ENCODE measurements around the gene ZNF397.

DNA sequence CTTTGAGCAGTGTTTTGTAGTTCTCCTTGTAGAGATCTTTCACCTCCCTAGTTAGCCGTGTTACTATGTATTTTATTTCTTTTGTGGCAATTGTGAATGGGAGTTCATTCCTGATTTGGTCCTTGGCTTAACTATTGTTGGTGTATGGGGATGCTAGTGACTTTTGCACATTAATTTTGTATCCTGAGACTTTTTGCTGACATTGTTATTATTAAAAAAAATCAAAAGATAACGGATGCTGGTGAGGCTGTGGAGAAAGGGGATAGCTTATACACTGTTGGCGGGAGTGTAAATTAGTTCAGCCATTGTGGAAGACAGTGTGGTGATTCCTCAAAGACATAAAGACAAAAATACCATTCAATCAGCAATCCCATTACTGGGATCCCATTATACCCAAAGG, 17.0 kb upstream of the ZNF397 start:
- TF ChIP-seq EZH2 (IDR thresholded peaks at IDR 0.05; ENCODE audit: borderline replicate concordance, insufficient read depth, low read depth, low read length, poor library complexity, severe bottlenecking), result no peak
- TF ChIP-seq, protein P1, sequence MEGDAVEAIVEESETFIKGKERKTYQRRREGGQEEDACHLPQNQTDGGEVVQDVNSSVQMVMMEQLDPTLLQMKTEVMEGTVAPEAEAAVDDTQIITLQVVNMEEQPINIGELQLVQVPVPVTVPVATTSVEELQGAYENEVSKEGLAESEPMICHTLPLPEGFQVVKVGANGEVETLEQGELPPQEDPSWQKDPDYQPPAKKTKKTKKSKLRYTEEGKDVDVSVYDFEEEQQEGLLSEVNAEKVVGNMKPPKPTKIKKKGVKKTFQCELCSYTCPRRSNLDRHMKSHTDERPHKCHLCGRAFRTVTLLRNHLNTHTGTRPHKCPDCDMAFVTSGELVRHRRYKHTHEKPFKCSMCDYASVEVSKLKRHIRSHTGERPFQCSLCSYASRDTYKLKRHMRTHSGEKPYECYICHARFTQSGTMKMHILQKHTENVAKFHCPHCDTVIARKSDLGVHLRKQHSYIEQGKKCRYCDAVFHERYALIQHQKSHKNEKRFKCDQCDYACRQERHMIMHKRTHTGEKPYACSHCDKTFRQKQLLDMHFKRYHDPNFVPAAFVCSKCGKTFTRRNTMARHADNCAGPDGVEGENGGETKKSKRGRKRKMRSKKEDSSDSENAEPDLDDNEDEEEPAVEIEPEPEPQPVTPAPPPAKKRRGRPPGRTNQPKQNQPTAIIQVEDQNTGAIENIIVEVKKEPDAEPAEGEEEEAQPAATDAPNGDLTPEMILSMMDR (IDR thresholded peaks at IDR 0.05), result no peak

All from B cell (primary cell).